IMR-90 (cell line): Measurements from ENCODE around the gene SPATA2L. TPM values are rescaled to one million over a fixed set of nuclear protein-coding genes. Genes with fewer than 3 reads are reported as not detected.

ENCODE experiments used
- ATAC-seq: fragments of 200-7000 bp; cut with Tn5 transposase; 2 replicates; pipeline ENCODE4 v1.9.1; 2020; ENCODE audit warnings: low read depth, mild to moderate bottlenecking, moderate library complexity
- BruUV-seq: library from RNA; stranded (reverse); fragments of 400-500 nt; replicated peaks from 2 replicates; lab custom pipeline; 2021; lab: Mats Ljungman, UMichigan
- CTCF ChIA-PET: fragments of 300-600 bp; formaldehyde crosslinking; extraction: SDS; loops from one replicate; lab custom pipeline; 2021; ENCODE audit warnings: antibody characterized with exemption; lab: Yijun Ruan, JAX
- POLR2A ChIA-PET: fragments of 300-600 bp; sonication (Branson Sonifier 250); formaldehyde crosslinking; loops from one replicate; lab custom pipeline; 2022; ENCODE audit warnings: antibody characterized with exemption; ENCODE audit not compliant: unreplicated experiment; lab: Charles Lee
- DNase-seq: peaks from one replicate; pipeline ENCODE4 v3.0.0; 2013
- H2AFZ ChIP-seq: replicated peaks from 2 replicates; pipeline ENCODE3; 2013; ENCODE audit warnings: low read length, mild to moderate bottlenecking; ENCODE audit not compliant: poor library complexity
- H2AK5ac ChIP-seq: 2 replicates; pipeline ENCODE4 v1.6.1; 2013; ENCODE audit warnings: low read depth, low read length, inconsistent platforms
- H2AK9ac ChIP-seq: replicated peaks from 2 replicates; pipeline ENCODE3; 2013; ENCODE audit warnings: mild to moderate bottlenecking, low read depth, low read length, moderate library complexity; ENCODE audit not compliant: poor library complexity
- H2BK120ac ChIP-seq: 2 replicates; pipeline ENCODE4 v1.6.1; 2013; ENCODE audit warnings: low read depth, low read length, inconsistent platforms
- H2BK15ac ChIP-seq: 3 replicates; pipeline ENCODE4 v1.6.1; 2013; ENCODE audit warnings: low read depth, low read length, inconsistent platforms
- H2BK20ac ChIP-seq: 2 replicates; pipeline ENCODE4 v1.6.1; 2013; ENCODE audit warnings: low read depth, mild to moderate bottlenecking, inconsistent platforms, low read length, moderate library complexity
- H2BK5ac ChIP-seq: 2 replicates; pipeline ENCODE4 v1.6.1; 2013; ENCODE audit warnings: mild to moderate bottlenecking, low read depth, low read length, inconsistent platforms; ENCODE audit not compliant: poor library complexity, severe bottlenecking
- H3K14ac ChIP-seq: replicated peaks from 2 replicates; pipeline ENCODE4 v1.6.1; 2013; ENCODE audit warnings: low read depth, low read length, inconsistent platforms
- H3K18ac ChIP-seq: 2 replicates; pipeline ENCODE4 v1.6.1; 2013; ENCODE audit warnings: low read depth, low read length, control low read depth
- H3K23ac ChIP-seq: 2 replicates; pipeline ENCODE4 v1.6.1; 2013; ENCODE audit warnings: low read depth, low read length, inconsistent platforms
- H3K27ac ChIP-seq: 2 replicates; pipeline ENCODE4 v1.5.1; 2013; ENCODE audit warnings: mild to moderate bottlenecking, control low read depth, low read length; ENCODE audit not compliant: insufficient read depth
- H3K27me3 ChIP-seq: 2 replicates; pipeline ENCODE4 v1.6.1; 2013; ENCODE audit warnings: low read length; ENCODE audit not compliant: control insufficient read depth, insufficient read depth
- H3K36me3 ChIP-seq: 2 replicates; pipeline ENCODE4 v1.6.1; 2013; ENCODE audit warnings: low read length, mixed read lengths; ENCODE audit not compliant: control insufficient read depth, insufficient read depth
- H3K4ac ChIP-seq: 2 replicates; pipeline ENCODE4 v1.6.1; 2013; ENCODE audit warnings: low read depth, low read length, inconsistent platforms
- H3K4me1 ChIP-seq: 2 replicates; pipeline ENCODE4 v1.6.1; 2013; ENCODE audit warnings: low read length, mixed read lengths; ENCODE audit not compliant: control insufficient read depth, insufficient read depth
- H3K4me2 ChIP-seq: 2 replicates; pipeline ENCODE4 v1.6.1; 2013; ENCODE audit warnings: low read depth, mild to moderate bottlenecking, control low read depth, low read length, moderate library complexity
- H3K4me3 ChIP-seq: 2 replicates; pipeline ENCODE4 v1.5.1; 2013; ENCODE audit warnings: low read depth, mild to moderate bottlenecking, control low read depth, low read length, moderate library complexity; ENCODE audit not compliant: insufficient read depth
- H3K56ac ChIP-seq: 2 replicates; pipeline ENCODE4 v1.6.1; 2013; ENCODE audit warnings: low read length, inconsistent platforms; ENCODE audit not compliant: insufficient read depth; ENCODE audit errors: extremely low read depth
- H3K79me1 ChIP-seq, 2 experiments: 2 replicates each; pipeline ENCODE4 v1.6.1; 2013; ENCODE audit warnings: low read length in 2 of 2, inconsistent platforms in 1 of 2, low read depth in 1 of 2
- H3K9ac ChIP-seq: 2 replicates; pipeline ENCODE4 v1.6.1; 2013; ENCODE audit warnings: low read depth, low read length, control low read depth
- H3K9me1 ChIP-seq: 2 replicates; pipeline ENCODE4 v1.6.1; 2013; ENCODE audit warnings: low read length, inconsistent platforms; ENCODE audit not compliant: insufficient read depth
- H3K9me3 ChIP-seq: 2 replicates; pipeline ENCODE4 v1.6.1; 2013; ENCODE audit warnings: low read length; ENCODE audit not compliant: control insufficient read depth, insufficient read depth
- H4K20me1 ChIP-seq: 2 replicates; pipeline ENCODE4 v1.6.1; 2013; ENCODE audit warnings: low read length, inconsistent platforms; ENCODE audit not compliant: insufficient read depth
- H4K5ac ChIP-seq: 2 replicates; pipeline ENCODE4 v1.6.1; 2013; ENCODE audit warnings: mild to moderate bottlenecking, low read depth, low read length, control low read depth
- H4K8ac ChIP-seq, 2 experiments: 2 replicates each; pipeline ENCODE4 v1.6.1; 2013; ENCODE audit warnings: low read depth in 2 of 2, low read length in 2 of 2, control low read depth in 1 of 2, inconsistent platforms in 1 of 2
- H4K91ac ChIP-seq: 2 replicates; pipeline ENCODE4 v1.6.1; 2013; ENCODE audit warnings: low read depth, low read length, inconsistent platforms; ENCODE audit not compliant: insufficient read depth
- BHLHE40 ChIP-seq: fragments of 150-350 bp; IDR thresholded peaks from 2 replicates; pipeline ENCODE4 v1.6.1; 2016; ENCODE audit warnings: mild to moderate bottlenecking, low read depth, low read length
- CEBPB ChIP-seq: IDR thresholded peaks from 2 replicates; pipeline ENCODE4 v1.6.1; 2012; ENCODE audit warnings: low read depth, low read length, improper control_type of control experiment
- CTCF ChIP-seq: conservative IDR thresholded peaks from 2 replicates; pipeline ENCODE4 v1.5.1; 2012; ENCODE audit warnings: mild to moderate bottlenecking, low read depth, low read length, improper control_type of control experiment
- NFE2L2 ChIP-seq: fragments of 150-350 bp; IDR thresholded peaks from 2 replicates; pipeline ENCODE4 v1.6.1; 2016; ENCODE audit warnings: low read depth, mild to moderate bottlenecking, low read length
- WGBS, 2 experiments: methylation state at CpG; one replicate each; pipeline versions ENCODE4 v1.1.5 to v1.1.7; 2013; ENCODE audit warnings: missing lambda C conversion rate in 2 of 2; ENCODE audit not compliant: insufficient read length in 1 of 2; ENCODE audit errors: extremely low coverage in 2 of 2; 5-methylcytosine and 5-hydroxymethylcytosine counted together
- dilution Hi-C: fragments of 300-500 bp; cut with HindIII; formaldehyde crosslinking; loops from one replicate; pipeline ENCODE4 v1.14.3; 2018; ENCODE audit warnings: low sequenced_read_pairs; ENCODE audit not compliant: unreplicated experiment
- in situ Hi-C: fragments of 300-500 bp; cut with MboI; formaldehyde crosslinking; loops from 3 replicates; pipeline ENCODE4 v1.14.3; 2019; ENCODE audit warnings: low sequenced_read_pairs, inconsistent platforms, mixed read lengths
- intact Hi-C: fragments of 100-400 bp; cut with micrococcal nuclease; formaldehyde crosslinking; loops from 2 replicates; pipeline ENCODE4 v1.10.0; 2022
- polyA plus RNA-seq, 3 experiments: library from polyadenylated mRNA; depleted of rRNA; stranded (reverse); fragments of >200 nt; gene quantifications; 2 replicates each; pipeline ENCODE4 v1.2.3, GENCODE V29; 2012; ENCODE audit warnings: low replicate concordance in 1 of 3
- total RNA-seq: library from RNA; depleted of rRNA; stranded (reverse); fragments of >200 nt; gene quantifications from 2 replicates; pipeline ENCODE4 v1.2.3, GENCODE V29; 2012

The SPATA2L gene
- total and polyA plus RNA-seq, 2 of the 4 experiments (the other 2 are of a cell fraction): 4.8 to 6.9 TPM

- Histone ChIP-seq H3K9me1 (no peaks in the 10 kb centered on the region), H3K14ac (no peak overlapping the region), H4K91ac (no peak overlapping the region), H2AK9ac (peak overlapping the region; percentile 33), H2BK20ac (no peak overlapping the region), H2AFZ (no peak overlapping the region), H3K27ac (no peak overlapping the region), H3K79me1 (peaks cover 10 to 49% of the 10 kb centered on the region in 2 experiments; a peak in 3 of 4 replicates), H2AK5ac (no peak overlapping the region), H3K56ac (no peak overlapping the region), H4K20me1 (no peaks in the 10 kb centered on the region; the same call in none of the 2 replicates), H2BK15ac (no peak overlapping the region), H3K4ac (no peak overlapping the region), H3K36me3 (peaks cover 66% of the 10 kb centered on the region), H4K5ac (no peak overlapping the region), H2BK5ac (no peak overlapping the region), H3K4me3 (no peak overlapping the region), H2BK120ac (no peak overlapping the region), H3K27me3 (no peaks in the 10 kb centered on the region), H3K23ac (no peak overlapping the region), H3K9ac (no peak overlapping the region), H3K4me2 (no peak overlapping the region), H3K9me3 (no peaks in the 10 kb centered on the region), H3K18ac (no peak overlapping the region), H3K4me1 (no peaks in the 10 kb centered on the region), H4K8ac (no peak overlapping the region)
- in situ Hi-C loops (no loop called here), dilution Hi-C loops (no loop called here), intact Hi-C loops (no loop called here)
- ATAC-seq (no peak), DNase-seq (no peak)
- ChIA-PET POLR2A (no interaction called here), CTCF (no interaction called here)
- TF ChIP-seq CTCF (no peak), NFE2L2 (no peak), CEBPB (no peak), BHLHE40 (no peak)
- 89% methylated on average over 7 of the region's 22 CpGs; no CpG with 5 or more reads in 1 of the 2 experiments for WGBS, 2 experiments
- no TSS peak for BruUV-seq
Measured at GRCh38 chr16:89730610-89731234, 29.2 kb upstream of the SPATA2L start.
